OCI-LY7 (cell line): ENCODE results near the gene SPP2. TPM values are rescaled to one million over a fixed set of nuclear protein-coding genes. Genes with fewer than 3 reads are reported as not detected.

Experiments
- BruUV-seq: library from RNA; stranded (reverse); fragments of 400-500 nt; replicated peaks from 2 replicates; lab custom pipeline; 2021; lab: Mats Ljungman, UMichigan
- CTCF ChIA-PET: fragments of 300-600 bp; sonication (Branson Sonifier 250); formaldehyde crosslinking; loops from one replicate; lab custom pipeline; 2022; ENCODE audit warnings: antibody characterized with exemption; ENCODE audit not compliant: unreplicated experiment; lab: Charles Lee
- POLR2A ChIA-PET: fragments of 300-600 bp; sonication (Branson Sonifier 250); formaldehyde crosslinking; loops from one replicate; lab custom pipeline; 2022; ENCODE audit warnings: antibody characterized with exemption; lab: Charles Lee
- DNase-seq: peaks from one replicate; pipeline ENCODE4 v3.0.0-alpha.2; 2015; ENCODE audit warnings: low spot score
- H2AFZ ChIP-seq: fragments of 200-600 bp; sonication (generic), shearing (Covaris generic); 2 replicates; pipeline ENCODE4 v1.6.1; 2014; ENCODE audit warnings: mild to moderate bottlenecking, antibody characterized with exemption, low read length, moderate library complexity
- H3K27ac ChIP-seq: fragments of 200-600 bp; sonication (generic); 2 replicates; pipeline ENCODE4 v1.5.1; 2014; ENCODE audit warnings: mixed run types, low read depth, mild to moderate bottlenecking, moderate library complexity, low read length, inconsistent platforms; ENCODE audit not compliant: poor library complexity, severe bottlenecking
- H3K36me3 ChIP-seq: fragments of 200-600 bp; sonication (generic); 2 replicates; pipeline ENCODE4 v1.6.1; 2014; ENCODE audit warnings: mild to moderate bottlenecking, antibody characterized with exemption, low read length, moderate library complexity, mixed read lengths; ENCODE audit not compliant: insufficient read depth
- H3K4me1 ChIP-seq: fragments of 200-600 bp; sonication (generic); 2 replicates; pipeline ENCODE4 v1.5.1; 2014; ENCODE audit warnings: mild to moderate bottlenecking, low read length; ENCODE audit not compliant: insufficient read depth, poor library complexity, severe bottlenecking
- H3K4me2 ChIP-seq: fragments of 200-600 bp; sonication (generic); 2 replicates; pipeline ENCODE4 v1.6.1; 2014; ENCODE audit warnings: mild to moderate bottlenecking, low read length
- H3K4me3 ChIP-seq: fragments of 200-600 bp; sonication (generic); 2 replicates; pipeline ENCODE4 v1.5.1; 2014; ENCODE audit warnings: mild to moderate bottlenecking, low read depth, low read length; ENCODE audit not compliant: poor library complexity, severe bottlenecking
- H3K79me2 ChIP-seq: fragments of 200-600 bp; sonication (generic); 2 replicates; pipeline ENCODE4 v1.6.1; 2016; ENCODE audit warnings: low read depth, mild to moderate bottlenecking, low read length, moderate library complexity, mixed read lengths; ENCODE audit not compliant: insufficient read depth
- H3K9me2 ChIP-seq: fragments of 200-600 bp; sonication (generic); 2 replicates; pipeline ENCODE4 v1.6.1; 2016; ENCODE audit warnings: mild to moderate bottlenecking, low read length, mixed read lengths; ENCODE audit not compliant: insufficient read depth
- H3K9me3 ChIP-seq: fragments of 200-600 bp; sonication (generic); 2 replicates; pipeline ENCODE4 v1.6.1; 2014; ENCODE audit warnings: mild to moderate bottlenecking, mixed run types, low read length, mixed read lengths
- H4K20me1 ChIP-seq: fragments of 200-600 bp; sonication (generic); 2 replicates; pipeline ENCODE4 v1.6.1; 2014; ENCODE audit warnings: mild to moderate bottlenecking, antibody characterized with exemption, low read length, moderate library complexity, mixed read lengths; ENCODE audit not compliant: insufficient read depth
- CTCF ChIP-seq: fragments of 200-600 bp; sonication (generic); conservative IDR thresholded peaks from 2 replicates; pipeline ENCODE4 v1.5.1; 2014; ENCODE audit warnings: mild to moderate bottlenecking, antibody characterized with exemption, low read length, moderate library complexity, mixed read lengths
- intact Hi-C: fragments of 100-400 bp; cut with micrococcal nuclease; formaldehyde crosslinking; loops from one replicate; pipeline ENCODE4 v1.10.0; 2022; ENCODE audit not compliant: unreplicated experiment
- total RNA-seq, 2 experiments: library from RNA; depleted of rRNA in 1 of 2; stranded (reverse); fragments of >200 nt in 1 of 2; shearing (Covaris generic) in 1 of 2; gene quantifications; 2 replicates each; pipeline ENCODE4 v1.2.3, GENCODE V29; 2014 to 2022

SPP2 gene
- total RNA-seq, 2 experiments from 2014 or later = not detected

GRCh38 chr2:234126146-234126470 is 75.6 kb downstream of the SPP2 start:
- no peak for DNase-seq
- Histone ChIP-seq H2AFZ (no peak overlapping the region), H3K9me2 (no peaks in the 10 kb centered on the region), H3K79me2 (no peaks in the 10 kb centered on the region), H3K4me2 (no peak overlapping the region), H3K27ac (no peak overlapping the region), H3K4me1 (no peaks in the 10 kb centered on the region), H4K20me1 (no peaks in the 10 kb centered on the region), H3K36me3 (no peaks in the 10 kb centered on the region), H3K4me3 (no peak overlapping the region), H3K9me3 (no peaks in the 10 kb centered on the region)
- POLR2A ChIA-PET = interaction anchor here (1.2 kb wide), 1 partner anchor 20 kb away, joined by 3 read pairs; no protein-coding TSS in a partner anchor
- intact Hi-C loops = no loop called here
- CTCF ChIA-PET = no interaction called here
- no TSS peak for BruUV-seq
- TF ChIP-seq CTCF = no peak

Other genes with a start within 250 kb of the SPP2 start
- 79.9 and 94.3 TPM in 2 replicates for gene HJURP, start 196.2 kb upstream of the SPP2 start, total RNA-seq (2014; rRNA removed; shearing (Covaris generic))
- 122 and 135 TPM in 2 replicates for gene HJURP, start 196.2 kb upstream of the SPP2 start, total RNA-seq (2022)
- not detected in 2 replicates for gene TRPM8, start 133.3 kb upstream of the SPP2 start, total RNA-seq (2014; rRNA removed; shearing (Covaris generic))
- not detected in 2 replicates for gene TRPM8, start 133.3 kb upstream of the SPP2 start, total RNA-seq (2022)